HG03135 (cell line): ENCODE results near the gene TRAK1.
A peak's percentile ranks its signal among the peaks of the same experiment; 100 is the strongest.

Experiments used
- ATAC-seq: cut with Tn5 transposase; IDR thresholded peaks from one replicate; pipeline ENCODE4 v1.9.1; 2021; ENCODE audit warnings: mild to moderate bottlenecking, moderate library complexity; ENCODE audit not compliant: unreplicated experiment

The TRAK1 gene

GRCh38 chr3:42228796-42229195, 137.6 kb downstream of the TRAK1 start:
- no peak for ATAC-seq

- ATAC-seq: no peak
Observed at GRCh38 chr3:42229266-42229941, 138.2 kb downstream of the TRAK1 start.

- no peak for ATAC-seq
Observed at GRCh38 chr3:42229942-42230688, 139.0 kb downstream of the TRAK1 start.

GRCh38 chr3:42230860-42231259, 139.7 kb downstream of the TRAK1 start:
- no peak for ATAC-seq

- no peak for ATAC-seq
Observed at GRCh38 chr3:42235532-42235931, 144.4 kb downstream of the TRAK1 start.

- no peak for ATAC-seq
Observed at GRCh38 chr3:42236611-42237010, 145.5 kb downstream of the TRAK1 start.

- ATAC-seq: no peak
Observed at GRCh38 chr3:42246091-42246490, 154.9 kb downstream of the TRAK1 start.

GRCh38 chr3:42247576-42248027, 156.4 kb downstream of the TRAK1 start:
- peak; percentile 67 for ATAC-seq

- no peak for ATAC-seq
Observed at GRCh38 chr3:42250761-42251160, 159.6 kb downstream of the TRAK1 start.

GRCh38 chr3:42254566-42254965, 163.4 kb downstream of the TRAK1 start:
- ATAC-seq: no peak

- no peak for ATAC-seq
Observed at GRCh38 chr3:42256135-42256819, 165.1 kb downstream of the TRAK1 start.

- ATAC-seq: no peak
Observed at GRCh38 chr3:42257007-42257406, 165.8 kb downstream of the TRAK1 start.

- no peak for ATAC-seq
Observed at GRCh38 chr3:42262525-42262924, 171.4 kb downstream of the TRAK1 start.

GRCh38 chr3:42263354-42264346, 172.5 kb downstream of the TRAK1 start:
- no peak for ATAC-seq

- no peak for ATAC-seq
Observed at GRCh38 chr3:42264399-42265058, 173.4 kb downstream of the TRAK1 start.

- no peak for ATAC-seq
Observed at GRCh38 chr3:42265059-42265991, 174.2 kb downstream of the TRAK1 start.

- ATAC-seq: no peak
Observed at GRCh38 chr3:42266085-42266484, 174.9 kb downstream of the TRAK1 start, which contains the start of gene CCK. CCK (minus strand) TSS chr3:42266185; CDS start chr3:42263630, 2,555 bp downstream.

GRCh38 chr3:42267878-42268277, 176.7 kb downstream of the TRAK1 start:
- ATAC-seq: no peak

- ATAC-seq: no peak
Observed at GRCh38 chr3:42269647-42270046, 178.5 kb downstream of the TRAK1 start.
